Breast epithelium (tissue), 3 donors: Measurements from ENCODE around the gene CBFA2T3.

Source experiments
- CTCF ChIP-seq, 3 donors: fragments of 450-650 bp; IDR thresholded peaks; one replicate each; pipeline ENCODE4 v1.5.1; 2016 to 2017; ENCODE audit warnings: antibody characterized with exemption in 3 of 3, mild to moderate bottlenecking in 3 of 3, moderate library complexity in 3 of 3
- POLR2AphosphoS5 ChIP-seq, 3 donors: sonication (generic); formaldehyde crosslinking; IDR thresholded peaks; one replicate each; pipeline ENCODE4 v1.6.1; 2017; ENCODE audit warnings: antibody characterized with exemption in 3 of 3

- no peak for TF ChIP-seq POLR2AphosphoS5 (IDR thresholded peaks at IDR 0.05)
- TF ChIP-seq CTCF (IDR thresholded peaks at IDR 0.05): no peak
Measured at GRCh38 chr16:88888461-88889387, 88.3 kb downstream of the CBFA2T3 start.
